ENCODE results near the gene ANKMY1. TPM values are rescaled to one million over a fixed set of nuclear protein-coding genes. Genes with fewer than 3 reads are reported as not detected.
A peak's percentile ranks its signal among the peaks of the same experiment; 100 is the strongest.

ANKMY1 gene
- total and polyA plus RNA-seq, 2 experiments from 2014 or later = 9.2 to 11.1 TPM

DNA sequence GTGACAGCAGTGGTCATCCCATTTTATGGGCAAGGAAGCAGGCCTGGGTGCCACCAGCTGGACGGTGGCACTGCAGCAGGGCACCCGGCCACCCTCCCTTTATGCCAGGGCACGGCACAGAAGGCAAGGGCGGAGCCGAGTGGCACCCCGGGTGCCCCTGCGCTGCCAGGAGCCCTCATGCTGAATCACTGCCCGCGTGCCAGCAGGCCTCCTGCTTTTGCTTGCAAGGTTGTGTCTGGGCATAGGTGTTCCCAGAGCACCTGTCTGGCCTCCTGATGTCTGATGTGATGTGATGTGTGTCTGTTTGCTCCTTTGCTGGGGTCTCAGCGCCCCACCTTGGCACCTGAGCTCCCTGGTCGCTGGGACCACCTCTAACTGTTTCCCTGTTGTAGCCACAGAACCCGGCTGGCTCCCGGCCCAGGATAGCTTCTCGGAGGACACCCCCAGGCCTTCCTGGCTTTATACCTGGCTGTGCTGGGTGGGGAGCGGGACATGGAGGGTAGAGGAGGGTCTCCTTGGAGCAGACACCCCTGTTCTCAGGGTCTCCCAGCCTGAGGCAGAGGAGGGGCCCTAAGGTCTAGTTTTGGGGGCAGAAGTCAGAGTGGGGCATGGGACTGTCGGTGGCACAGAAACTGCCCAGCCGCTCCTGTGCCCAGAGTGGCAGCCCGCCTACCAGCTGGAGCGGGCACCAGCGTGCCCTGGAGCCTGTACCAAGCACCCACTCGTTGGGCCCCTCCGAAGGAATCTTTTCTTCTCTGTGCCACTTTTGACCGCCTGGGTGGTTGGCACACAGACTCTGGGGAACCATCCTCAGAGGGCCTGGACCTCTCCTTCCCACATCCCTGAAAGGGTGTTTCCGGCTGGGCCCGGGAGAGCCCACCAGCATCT is 118.7 kb downstream of the ANKMY1 start:
- Histone ChIP-seq H2AFZ (no peak overlapping the region), H3K36me3 (replicated peaks; ENCODE audit: insufficient read depth, low read depth) (no peaks in the 10 kb centered on the region), H3K9me3 (ENCODE audit: low read depth) (no peaks in the 10 kb centered on the region), H4K20me1 (ENCODE audit: insufficient read depth, poor library complexity, severe bottlenecking) (peaks cover 59% of the 10 kb centered on the region), H3K4me3 (no peak overlapping the region), H3K9me2 (replicated peaks; ENCODE audit: insufficient read depth) (no peaks in the 10 kb centered on the region), H3K79me2 (peaks cover 61% of the 10 kb centered on the region), H3K27ac (no peak overlapping the region), H3K4me1 (ENCODE audit: insufficient read depth) (peaks cover 18% of the 10 kb centered on the region), H3K4me2 (no peak overlapping the region), H3K27me3 (no peaks in the 10 kb centered on the region)
- WGBS (ENCODE audit: low lambda C conversion rate, missing lambda C conversion rate) = 92% methylated on average over 25 of the region's 25 CpGs
- TF ChIP-seq EZH2 (IDR thresholded peaks at IDR 0.05; ENCODE audit: borderline replicate concordance) = no peak
- no peak for TF ChIP-seq EZH2phosphoT487 (IDR thresholded peaks at IDR 0.05; ENCODE audit: low read depth, severe bottlenecking, unreplicated experiment)
- TF ChIP-seq CTCF (IDR thresholded peaks at IDR 0.05; ENCODE audit: poor library complexity) = no peak
- no peak for DNase-seq (ENCODE audit: low spot score)

DNA sequence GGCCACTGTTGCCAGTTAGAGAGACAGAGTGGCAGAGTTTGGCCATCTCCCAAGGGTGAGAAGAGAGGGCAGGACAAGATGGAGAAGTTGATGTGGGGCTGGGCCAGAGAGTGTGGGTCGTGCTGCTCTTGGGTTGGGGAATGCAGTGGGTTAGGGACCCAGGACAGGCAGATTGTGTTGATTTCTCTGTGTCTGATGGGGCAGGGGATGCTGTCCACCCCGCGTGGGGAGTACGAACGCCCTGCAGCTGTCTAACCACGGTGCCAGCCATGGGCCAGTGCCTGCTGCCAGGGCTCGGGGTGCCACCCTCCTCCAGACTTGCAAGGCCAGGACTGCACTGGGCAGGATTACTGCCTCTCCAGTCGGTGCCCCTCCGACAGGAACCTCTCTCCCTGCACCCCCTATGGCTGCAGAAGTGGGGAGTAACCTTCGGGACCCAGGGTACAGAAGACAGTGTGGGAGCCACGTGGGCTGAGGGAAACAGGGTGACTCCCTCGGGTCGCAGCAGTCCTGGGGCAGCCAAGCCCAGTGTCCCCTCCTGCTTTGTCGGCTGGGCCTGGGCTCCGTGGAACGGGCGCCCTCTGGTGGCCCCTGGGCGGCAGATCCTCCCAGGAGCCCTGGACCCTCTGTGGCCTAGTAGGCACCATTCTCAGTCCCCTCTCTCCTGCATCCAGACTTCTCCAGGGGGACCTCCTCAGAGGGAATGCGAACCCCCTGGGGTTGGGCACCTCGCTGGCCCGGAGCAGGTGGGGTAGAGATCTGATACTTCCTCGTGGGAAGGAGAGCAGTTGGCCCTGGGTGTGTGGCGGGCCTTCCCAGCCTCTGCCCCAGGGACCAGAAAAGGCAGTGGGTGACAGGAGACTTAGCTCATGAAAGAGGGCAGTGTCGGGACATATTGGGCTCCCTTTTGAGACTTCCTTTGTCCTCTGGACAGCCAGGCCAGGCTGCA is 119.7 kb downstream of the ANKMY1 start:
- TF ChIP-seq CTCF (IDR thresholded peaks at IDR 0.05; ENCODE audit: poor library complexity) (peak; percentile 92), EZH2phosphoT487 (IDR thresholded peaks at IDR 0.05; ENCODE audit: low read depth, severe bottlenecking, unreplicated experiment) (no peak)
- H3K9me3 ChIP-seq (ENCODE audit: low read depth) = no peaks in the 10 kb centered on the region
- WGBS (ENCODE audit: low lambda C conversion rate, missing lambda C conversion rate) = 34% methylated on average over 24 of the region's 24 CpGs
- H3K27me3 ChIP-seq = no peaks in the 10 kb centered on the region
- peaks cover 18% of the 10 kb centered on the region for H3K4me1 ChIP-seq (ENCODE audit: insufficient read depth)
- no peak overlapping the region for H3K27ac ChIP-seq
- no peaks in the 10 kb centered on the region for H3K36me3 ChIP-seq (replicated peaks; ENCODE audit: insufficient read depth, low read depth)
- peaks cover 58% of the 10 kb centered on the region for H3K79me2 ChIP-seq
- no peaks in the 10 kb centered on the region for H3K9me2 ChIP-seq (replicated peaks; ENCODE audit: insufficient read depth)
- peaks cover 51% of the 10 kb centered on the region for H4K20me1 ChIP-seq (ENCODE audit: insufficient read depth, poor library complexity, severe bottlenecking)
- peak overlapping the region; percentile 94 for H3K4me2 ChIP-seq
- H2AFZ ChIP-seq = no peak overlapping the region
- H3K4me3 ChIP-seq = no peak overlapping the region
- peak; percentile 84 for DNase-seq (ENCODE audit: low spot score)

DNA sequence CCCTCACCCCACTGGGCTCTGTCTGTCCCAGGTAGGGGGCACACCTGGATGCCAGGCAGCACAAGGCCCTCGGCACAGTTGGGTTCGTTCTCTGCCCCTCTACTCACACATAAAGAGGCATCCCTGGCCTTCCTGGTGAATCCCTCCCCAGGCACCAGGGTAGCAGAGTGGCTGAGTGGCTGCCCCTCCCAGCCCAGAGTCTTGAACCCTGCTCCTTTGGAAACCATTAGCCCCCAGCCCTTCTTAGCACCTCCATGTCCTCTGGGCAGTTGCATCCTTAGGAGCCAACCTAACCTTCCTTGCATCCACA is 120.3 kb downstream of the ANKMY1 start:
- 94% methylated on average over 2 of the region's 2 CpGs for WGBS (ENCODE audit: low lambda C conversion rate, missing lambda C conversion rate)
- no peak overlapping the region for H2AFZ ChIP-seq
- no peaks in the 10 kb centered on the region for H3K9me2 ChIP-seq (replicated peaks; ENCODE audit: insufficient read depth)
- H3K27me3 ChIP-seq = no peaks in the 10 kb centered on the region
- H3K27ac ChIP-seq = no peak overlapping the region
- H3K4me1 ChIP-seq (ENCODE audit: insufficient read depth) = peaks cover 18% of the 10 kb centered on the region
- H4K20me1 ChIP-seq (ENCODE audit: insufficient read depth, poor library complexity, severe bottlenecking) = peaks cover 44% of the 10 kb centered on the region
- no peaks in the 10 kb centered on the region for H3K9me3 ChIP-seq (ENCODE audit: low read depth)
- no peaks in the 10 kb centered on the region for H3K36me3 ChIP-seq (replicated peaks; ENCODE audit: insufficient read depth, low read depth)
- TF ChIP-seq EZH2phosphoT487 (IDR thresholded peaks at IDR 0.05; ENCODE audit: low read depth, severe bottlenecking, unreplicated experiment) (no peak), CTCF (IDR thresholded peaks at IDR 0.05; ENCODE audit: poor library complexity) (no peak), EZH2 (IDR thresholded peaks at IDR 0.05; ENCODE audit: borderline replicate concordance) (no peak)
- DNase-seq (ENCODE audit: low spot score) = no peak
- H3K79me2 ChIP-seq = peaks cover 57% of the 10 kb centered on the region
- no peak overlapping the region for H3K4me3 ChIP-seq
- H3K4me2 ChIP-seq = peak overlapping the region; percentile 94

Measured in hepatocyte (in vitro differentiated cells).